HepG2 (cell line): ENCODE measurements around the gene PIGX. TPM values are rescaled to one million over a fixed set of nuclear protein-coding genes. Genes with fewer than 3 reads are reported as not detected.

Experiments used
- CBX2 ChIP-seq, 2 experiments: fragments of 200-600 bp in 1 of 2; sonication (generic); formaldehyde crosslinking in 1 of 2; IDR thresholded peaks; 2 replicates each; pipeline versions ENCODE4 v1.7.0 to v1.8.1; 2018 to 2022; ENCODE audit warnings: low read depth in 2 of 2, low read length in 1 of 2, mild to moderate bottlenecking in 1 of 2, missing genetic modification reagents in 1 of 2
- CENPX ChIP-seq: sonication (generic); formaldehyde crosslinking; IDR thresholded peaks from 2 replicates; pipeline ENCODE4 v1.9.0; 2021; ENCODE audit warnings: mild to moderate bottlenecking, missing genetic modification reagents, moderate library complexity
- ESRRA ChIP-seq: sonication (generic); formaldehyde crosslinking; IDR thresholded peaks from 2 replicates; pipeline ENCODE4 v1.5.1; 2020; ENCODE audit warnings: mild to moderate bottlenecking, low read depth, missing genetic modification reagents
- HNF4A ChIP-seq: sonication (generic); formaldehyde crosslinking; IDR thresholded peaks from 2 replicates; pipeline ENCODE4 v1.4.0; 2020; ENCODE audit warnings: missing genetic modification reagents
- IRF2 ChIP-seq: IDR thresholded peaks from 2 replicates; pipeline ENCODE4 v1.6.1; 2018; ENCODE audit warnings: missing genetic modification reagents, missing compliant biosample characterization
- JUN ChIP-seq: sonication (generic); formaldehyde crosslinking; IDR thresholded peaks from 2 replicates; pipeline ENCODE4 v1.4.0; 2020; ENCODE audit warnings: mild to moderate bottlenecking, missing genetic modification reagents
- MLX ChIP-seq: IDR thresholded peaks from 2 replicates; pipeline ENCODE4 v1.6.1; 2016
- SAP130 ChIP-seq: IDR thresholded peaks from 2 replicates; pipeline ENCODE4 v1.6.1; 2016; ENCODE audit warnings: low read depth
- SP140L ChIP-seq: sonication (generic); formaldehyde crosslinking; IDR thresholded peaks from 2 replicates; pipeline ENCODE4 v1.4.0; 2020; ENCODE audit warnings: missing genetic modification reagents, borderline replicate concordance
- TAF1 ChIP-seq: sonication (generic); formaldehyde crosslinking; IDR thresholded peaks from 2 replicates; pipeline ENCODE4 v1.4.0; 2020; ENCODE audit warnings: missing genetic modification reagents
- TOPORS ChIP-seq: sonication (generic); formaldehyde crosslinking; IDR thresholded peaks from 2 replicates; pipeline ENCODE4 v1.8.0; 2023; ENCODE audit warnings: mild to moderate bottlenecking, missing genetic modification reagents
- ZMYM2 ChIP-seq: sonication (generic); formaldehyde crosslinking; IDR thresholded peaks from 2 replicates; pipeline ENCODE4 v1.8.0; 2022; ENCODE audit warnings: mild to moderate bottlenecking, missing genetic modification reagents
- ZNF253 ChIP-seq: sonication (generic); formaldehyde crosslinking; IDR thresholded peaks from 2 replicates; pipeline ENCODE4 v1.8.0; 2022; ENCODE audit warnings: mild to moderate bottlenecking, missing genetic modification reagents, borderline replicate concordance
- ZNF331 ChIP-seq: sonication (generic); formaldehyde crosslinking; IDR thresholded peaks from 2 replicates; pipeline ENCODE4 v1.4.0; 2020; ENCODE audit warnings: missing genetic modification reagents
- ZNF616 ChIP-seq: sonication (generic); formaldehyde crosslinking; IDR thresholded peaks from 2 replicates; pipeline ENCODE4 v1.5.0; 2020; ENCODE audit warnings: low read depth, mild to moderate bottlenecking, missing genetic modification reagents
- polyA plus RNA-seq, 8 experiments: library from polyadenylated mRNA; depleted of rRNA in 3 of 8; stranded (reverse) in 7 of 8; unstranded in 1 of 8; fragments of >200 nt; fragmentation: Illumina TruSeq in 4 of 8; extraction: Trizol in 4 of 8; gene quantifications; 2 replicates each; pipeline versions ENCODE4 v1.2.1 to v1.2.3, GENCODE V29; 2011 to 2016; ENCODE audit warnings: low read depth in 4 of 8, missing spikeins in 1 of 8, mixed read lengths in 1 of 8; ENCODE audit not compliant: insufficient read depth in 1 of 8
- total RNA-seq, 5 experiments: library from RNA; depleted of rRNA; stranded (reverse); fragments of >200 nt; fragmentation: Illumina TruSeq; extraction: Trizol; gene quantifications; 2 replicates each; pipeline ENCODE4 v1.2.3, GENCODE V29; 2016; ENCODE audit warnings: low read depth in 1 of 5
- TF ChIP-seq, protein P1 (sequence below): IDR thresholded peaks from 2 replicates; pipeline ENCODE4 v1.6.1; 2016; ENCODE audit warnings: missing biosample characterization, missing genetic modification reagents, low read depth
- TF ChIP-seq, protein P2 (sequence below): sonication (generic); formaldehyde crosslinking; conservative IDR thresholded peaks from 2 replicates; pipeline ENCODE4 v1.4.0; 2020; ENCODE audit warnings: missing genetic modification reagents
- TF ChIP-seq, protein P3 (sequence below): sonication (generic); formaldehyde crosslinking; IDR thresholded peaks from 2 replicates; pipeline ENCODE4 v1.8.1; 2023; ENCODE audit warnings: mild to moderate bottlenecking, inconsistent platforms, moderate library complexity, missing genetic modification reagents, borderline replicate concordance
- TF ChIP-seq, protein P4 (sequence below): sonication (generic); formaldehyde crosslinking; IDR thresholded peaks from 2 replicates; pipeline ENCODE4 v1.4.0; 2020; ENCODE audit warnings: mild to moderate bottlenecking, missing genetic modification reagents
- TF ChIP-seq, protein P5 (sequence below), 2 experiments: sonication (generic) in 1 of 2; formaldehyde crosslinking in 1 of 2; IDR thresholded peaks; 2 replicates each; pipeline versions ENCODE4 v1.5.1 to v1.6.1; 2011 to 2020; ENCODE audit warnings: borderline replicate concordance in 1 of 2, low read depth in 1 of 2, low read length in 1 of 2, mild to moderate bottlenecking in 1 of 2, missing genetic modification reagents in 1 of 2, moderate library complexity in 1 of 2

Gene PIGX
- total and polyA plus RNA-seq, 2 of the 13 experiments (the other 11 are each of a cell fraction or from before 2014, with no cell fraction given), result 13.2 to 21.3 TPM

GRCh38 chr3:196774191-196774820 lies 62.1 kb downstream of the PIGX start (continued):
- TF ChIP-seq CENPX (no peak), TAF1 (CRISPR knock-in tag) (no peak), CBX2 (IDR thresholded peaks at IDR 0.05; ENCODE audit: low read depth, low read length) (no peak), CBX2 (CRISPR knock-in tag; IDR thresholded peaks at IDR 0.05; ENCODE audit: low read depth) (no peak), ZNF253 (CRISPR knock-in tag) (no peak), MLX (CRISPR knock-in tag) (peak; percentile 92), HNF4A (CRISPR knock-in tag) (peak; percentile 89), SP140L (CRISPR knock-in tag) (no peak), ZMYM2 (no peak), ZNF616 (CRISPR knock-in tag) (no peak), TOPORS (no peak), ESRRA (CRISPR knock-in tag) (peak; percentile 53; the same call in 1 of the 2 replicates), IRF2 (CRISPR knock-in tag) (no peak; the same call in 1 of the 2 replicates), SAP130 (peak; percentile 40; the same call in 1 of the 2 replicates), JUN (CRISPR knock-in tag) (0 out of 2 replicates have a peak, but pooled peaks have one; percentile 32), ZNF331 (CRISPR knock-in tag) (0 out of 2 replicates have a peak, but pooled peaks have one; percentile 31)
- TF ChIP-seq, protein P1, sequence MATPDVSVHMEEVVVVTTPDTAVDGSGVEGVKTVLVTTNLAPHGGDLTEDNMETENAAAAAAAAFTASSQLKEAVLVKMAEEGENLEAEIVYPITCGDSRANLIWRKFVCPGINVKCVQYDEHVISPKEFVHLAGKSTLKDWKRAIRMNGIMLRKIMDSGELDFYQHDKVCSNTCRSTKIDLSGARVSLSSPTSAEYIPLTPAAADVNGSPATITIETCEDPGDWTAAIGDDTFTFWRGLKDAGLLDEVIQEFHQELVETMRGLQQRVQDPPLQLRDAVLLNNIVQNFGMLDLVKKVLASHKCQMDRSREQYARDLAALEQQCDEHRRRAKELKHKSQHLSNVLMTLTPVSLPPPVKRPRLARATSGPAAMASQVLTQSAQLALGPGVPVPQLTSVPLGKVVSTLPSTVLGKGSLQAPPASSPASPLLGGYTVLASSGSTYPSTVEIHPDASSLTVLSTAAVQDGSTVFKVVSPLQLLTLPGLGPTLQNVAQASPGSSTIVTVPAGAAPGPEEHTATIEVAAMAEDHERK (CRISPR knock-in tag), result no peak
- TF ChIP-seq, protein P2, sequence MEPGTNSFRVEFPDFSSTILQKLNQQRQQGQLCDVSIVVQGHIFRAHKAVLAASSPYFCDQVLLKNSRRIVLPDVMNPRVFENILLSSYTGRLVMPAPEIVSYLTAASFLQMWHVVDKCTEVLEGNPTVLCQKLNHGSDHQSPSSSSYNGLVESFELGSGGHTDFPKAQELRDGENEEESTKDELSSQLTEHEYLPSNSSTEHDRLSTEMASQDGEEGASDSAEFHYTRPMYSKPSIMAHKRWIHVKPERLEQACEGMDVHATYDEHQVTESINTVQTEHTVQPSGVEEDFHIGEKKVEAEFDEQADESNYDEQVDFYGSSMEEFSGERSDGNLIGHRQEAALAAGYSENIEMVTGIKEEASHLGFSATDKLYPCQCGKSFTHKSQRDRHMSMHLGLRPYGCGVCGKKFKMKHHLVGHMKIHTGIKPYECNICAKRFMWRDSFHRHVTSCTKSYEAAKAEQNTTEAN, result no peak
- TF ChIP-seq, protein P3, sequence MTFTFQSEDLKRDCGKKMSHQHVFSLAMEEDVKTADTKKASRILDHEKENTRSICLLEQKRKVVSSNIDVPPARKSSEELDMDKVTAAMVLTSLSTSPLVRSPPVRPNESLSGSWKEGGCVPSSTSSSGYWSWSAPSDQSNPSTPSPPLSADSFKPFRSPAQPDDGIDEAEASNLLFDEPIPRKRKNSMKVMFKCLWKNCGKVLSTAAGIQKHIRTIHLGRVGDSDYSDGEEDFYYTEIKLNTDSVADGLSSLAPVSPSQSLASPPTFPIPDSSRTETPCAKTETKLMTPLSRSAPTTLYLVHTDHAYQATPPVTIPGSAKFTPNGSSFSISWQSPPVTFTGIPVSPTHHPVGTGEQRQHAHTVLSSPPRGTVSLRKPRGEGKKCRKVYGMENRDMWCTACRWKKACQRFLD, result no peak
- TF ChIP-seq, protein P4, sequence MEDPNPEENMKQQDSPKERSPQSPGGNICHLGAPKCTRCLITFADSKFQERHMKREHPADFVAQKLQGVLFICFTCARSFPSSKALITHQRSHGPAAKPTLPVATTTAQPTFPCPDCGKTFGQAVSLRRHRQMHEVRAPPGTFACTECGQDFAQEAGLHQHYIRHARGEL (CRISPR knock-in tag), result no peak
- TF ChIP-seq, protein P5, sequence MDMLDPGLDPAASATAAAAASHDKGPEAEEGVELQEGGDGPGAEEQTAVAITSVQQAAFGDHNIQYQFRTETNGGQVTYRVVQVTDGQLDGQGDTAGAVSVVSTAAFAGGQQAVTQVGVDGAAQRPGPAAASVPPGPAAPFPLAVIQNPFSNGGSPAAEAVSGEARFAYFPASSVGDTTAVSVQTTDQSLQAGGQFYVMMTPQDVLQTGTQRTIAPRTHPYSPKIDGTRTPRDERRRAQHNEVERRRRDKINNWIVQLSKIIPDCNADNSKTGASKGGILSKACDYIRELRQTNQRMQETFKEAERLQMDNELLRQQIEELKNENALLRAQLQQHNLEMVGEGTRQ (IDR thresholded peaks at IDR 0.05; ENCODE audit: low read depth, low read length), result peak; percentile 45; the same call in 1 of the 2 replicates
- TF ChIP-seq, protein P5 (CRISPR knock-in tag; IDR thresholded peaks at IDR 0.05; ENCODE audit: borderline replicate concordance), result peak; percentile 74; the same call in 1 of the 2 replicates
